ENCODE data around the gene CRYBG2. TPM values are rescaled to one million over a fixed set of nuclear protein-coding genes. Genes with fewer than 3 reads are reported as not detected.

Gene CRYBG2
- total RNA-seq, 1 experiment from 2014 or later, result 21.1 TPM

- TF ChIP-seq ZNF425 (CRISPR knock-in tag; conservative IDR thresholded peaks at IDR 0.05) (no peak), ETV6 (CRISPR knock-in tag; IDR thresholded peaks at IDR 0.05) (no peak), USF2 (CRISPR knock-in tag; IDR thresholded peaks at IDR 0.05) (no peak), TEAD1 (CRISPR knock-in tag; IDR thresholded peaks at IDR 0.05) (no peak), NFATC4 (CRISPR knock-in tag; IDR thresholded peaks at IDR 0.05) (no peak), ZNF423 (CRISPR knock-in tag; IDR thresholded peaks at IDR 0.05) (no peak), KAT7 (CRISPR knock-in tag; IDR thresholded peaks at IDR 0.05; ENCODE audit: borderline replicate concordance) (no peak), SMAD3 (CRISPR knock-in tag; IDR thresholded peaks at IDR 0.05; ENCODE audit: borderline replicate concordance) (no peak), E2F4 (CRISPR knock-in tag; IDR thresholded peaks at IDR 0.05; ENCODE audit: borderline replicate concordance, low read depth) (no peak), PRDM15 (CRISPR knock-in tag; IDR thresholded peaks at IDR 0.05) (no peak), CBFB (CRISPR knock-in tag; IDR thresholded peaks at IDR 0.05; ENCODE audit: low read depth) (no peak), ZMAT4 (CRISPR knock-in tag; IDR thresholded peaks at IDR 0.05) (no peak)
These were observed 18.1 kb upstream of the CRYBG2 start (continued) for GRCh38 chr1:26372039-26372438.

- CTCF ChIA-PET, result interaction anchor here (1.1 to 2.5 kb wide), 3 partner anchors 20 to 86 kb away, joined by 3 to 14 read pairs (median 12); no protein-coding TSS in a partner anchor
- H3K4me1 Mint-ChIP-seq, result peaks cover 19% of the 10 kb centered on the region
These were observed 16.9 kb upstream of the CRYBG2 start for GRCh38 chr1:26370591-26371382.

GRCh38 chr1:26368486-26368885, 14.6 kb upstream of the CRYBG2 start:
- ChIA-PET POLR2A (interaction anchor here (0.5 kb wide), 1 partner anchor 314 kb away, joined by 3 read pairs; no protein-coding TSS in a partner anchor), CTCF (no interaction called here)
- Mint-ChIP-seq H3K27me3 (ENCODE audit: low read depth) (peaks cover 12% of the 10 kb centered on the region), H3K4me1 (peaks cover 6% of the 10 kb centered on the region), H3K27ac (no peak overlapping the region), H3K9me3 (peaks cover 5% of the 10 kb centered on the region), H3K36me3 (no peaks in the 10 kb centered on the region; the same call in 1 of the 2 replicates), H3K4me3 (no peak overlapping the region)
- DNase-seq (ENCODE audit: low spot score) (no peak), ATAC-seq (no peak)
- TF ChIP-seq STAT6 (CRISPR knock-in tag; conservative IDR thresholded peaks at IDR 0.05; ENCODE audit: low read depth), result no peak
- TF ChIP-seq ZNF423 (CRISPR knock-in tag; IDR thresholded peaks at IDR 0.05), result no peak
- no peak for TF ChIP-seq ATF2 (CRISPR knock-in tag; IDR thresholded peaks at IDR 0.05; ENCODE audit: borderline replicate concordance, low read depth)
- no peak for TF ChIP-seq NFYB (CRISPR knock-in tag; conservative IDR thresholded peaks at IDR 0.05; ENCODE audit: low read depth)
- no peak for TF ChIP-seq ESRRA (CRISPR knock-in tag; IDR thresholded peaks at IDR 0.05; ENCODE audit: borderline replicate concordance)

More at GRCh38 chr1:26370591-26371382, 16.9 kb upstream of the CRYBG2 start:
- H3K27me3 Mint-ChIP-seq (ENCODE audit: low read depth), result peaks cover 7% of the 10 kb centered on the region
- H3K36me3 Mint-ChIP-seq, result no peaks in the 10 kb centered on the region; the same call in 1 of the 2 replicates
- H3K27ac Mint-ChIP-seq, result no peak overlapping the region
- no peak for DNase-seq (ENCODE audit: low spot score)
- TF ChIP-seq EMX1 (CRISPR knock-in tag; IDR thresholded peaks at IDR 0.05), result no peak
- TF ChIP-seq SOX15 (CRISPR knock-in tag; IDR thresholded peaks at IDR 0.05), result no peak
- peaks cover 5% of the 10 kb centered on the region for H3K9me3 Mint-ChIP-seq
- POLR2A ChIA-PET, result no interaction called here
- ATAC-seq, result no peak
- H3K4me3 Mint-ChIP-seq, result no peak overlapping the region

Measured in WTC11 (cell line).